HEK293 (cell line): ENCODE results near the gene NXT1.

Source experiments
- BCL6B ChIP-seq: fragments of 450-650 bp; formaldehyde crosslinking; IDR thresholded peaks from 2 replicates; pipeline ENCODE4 v1.5.1; 2017; ENCODE audit warnings: missing biosample characterization, missing genetic modification characterization
- CTCF ChIP-seq: fragments of 450-650 bp; formaldehyde crosslinking; IDR thresholded peaks from 2 replicates; pipeline ENCODE4 v1.5.1; 2016; ENCODE audit warnings: missing biosample characterization, missing genetic modification characterization
- KLF1 ChIP-seq: fragments of 450-650 bp; formaldehyde crosslinking; IDR thresholded peaks from 2 replicates; pipeline ENCODE4 v1.5.1; 2016; ENCODE audit warnings: missing biosample characterization, missing genetic modification characterization
- KLF9 ChIP-seq: fragments of 450-650 bp; formaldehyde crosslinking; IDR thresholded peaks from 2 replicates; pipeline ENCODE4 v1.5.1; 2016; ENCODE audit warnings: missing biosample characterization, missing genetic modification characterization, low read depth
- REPIN1 ChIP-seq: fragments of 450-650 bp; formaldehyde crosslinking; IDR thresholded peaks from 2 replicates; pipeline ENCODE4 v1.5.1; 2017; ENCODE audit warnings: missing biosample characterization, missing genetic modification characterization, low read depth
- YY1 ChIP-seq: fragments of 450-650 bp; formaldehyde crosslinking; IDR thresholded peaks from 2 replicates; pipeline ENCODE4 v1.5.1; 2018; ENCODE audit warnings: missing biosample characterization, missing genetic modification characterization
- ZFP41 ChIP-seq: fragments of 450-650 bp; formaldehyde crosslinking; IDR thresholded peaks from 2 replicates; pipeline ENCODE4 v1.5.1; 2016; ENCODE audit warnings: missing biosample characterization, missing genetic modification characterization, borderline replicate concordance
- ZNF24 ChIP-seq: fragments of 450-650 bp; formaldehyde crosslinking; IDR thresholded peaks from 2 replicates; pipeline ENCODE4 v1.5.1; 2016; ENCODE audit warnings: missing biosample characterization, missing genetic modification characterization
- ZNF426 ChIP-seq: fragments of 450-650 bp; formaldehyde crosslinking; IDR thresholded peaks from 2 replicates; pipeline ENCODE4 v1.5.1; 2017; ENCODE audit warnings: missing biosample characterization, missing genetic modification characterization, mild to moderate bottlenecking, inconsistent platforms, moderate library complexity
- ZNF623 ChIP-seq: fragments of 450-650 bp; formaldehyde crosslinking; IDR thresholded peaks from 2 replicates; pipeline ENCODE4 v1.5.1; 2016; ENCODE audit warnings: missing biosample characterization, missing genetic modification characterization
- ZNF707 ChIP-seq: fragments of 450-650 bp; formaldehyde crosslinking; IDR thresholded peaks from 2 replicates; pipeline ENCODE4 v1.5.1; 2016; ENCODE audit warnings: missing biosample characterization, missing genetic modification characterization
- ZNF830 ChIP-seq: fragments of 450-650 bp; IDR thresholded peaks from 2 replicates; pipeline ENCODE4 v1.5.0; 2018; ENCODE audit warnings: missing biosample characterization, missing genetic modification characterization, low read depth, mild to moderate bottlenecking, moderate library complexity
- ZXDB ChIP-seq: fragments of 450-650 bp; formaldehyde crosslinking; IDR thresholded peaks from 2 replicates; pipeline ENCODE4 v1.5.1; 2016; ENCODE audit warnings: missing biosample characterization, missing genetic modification characterization

GRCh38 chr20:23320317-23320716, 30.3 kb upstream of the NXT1 start:
- TF ChIP-seq KLF9 (no peak), REPIN1 (tag by site-specific recombination) (no peak), ZNF707 (no peak), CTCF (tag by site-specific recombination) (peak; percentile 25; the same call in 1 of the 2 replicates), YY1 (tag by site-specific recombination) (no peak), KLF1 (no peak), ZFP41 (tag by site-specific recombination) (no peak), ZNF623 (tag by site-specific recombination) (no peak), ZXDB (no peak), BCL6B (tag by site-specific recombination) (no peak), ZNF830 (no peak), ZNF24 (tag by site-specific recombination) (no peak), ZNF426 (tag by site-specific recombination) (no peak)
